Activated T-helper 2 cell treated with anti-CD3 and anti-CD28 coated beads, Interferon-gamma antibody, Interleukin-2, Interleukin-4, amounts not matched to agents 10 μg/mL and 5 μg/mL and 100 μg/mL, durations not matched to agents 14 hours and 24 hours and 36 hours (primary cell): ENCODE data around the gene UBQLN4. TPM values are rescaled to one million over a fixed set of nuclear protein-coding genes. Genes with fewer than 3 reads are reported as not detected.
"Not testable (repeated sequence)": the region's sequence is repeated elsewhere in the genome, so short reads cannot be mapped to it uniquely, and the experiment has no call there.

Source experiments
- DNase-seq: peaks from one replicate; pipeline ENCODE4 v3.0.0; 2021; ENCODE audit warnings: low spot score
- H3K27ac Mint-ChIP-seq: one replicate; pipeline ENCODE4 v1.8.0; 2021; ENCODE audit warnings: mixed read lengths
- H3K27me3 Mint-ChIP-seq: one replicate; pipeline ENCODE4 v1.8.0; 2021; ENCODE audit warnings: low read depth, mixed read lengths
- H3K36me3 Mint-ChIP-seq: one replicate; pipeline ENCODE4 v1.8.0; 2021; ENCODE audit warnings: low read depth, mixed read lengths
- H3K4me1 Mint-ChIP-seq: one replicate; pipeline ENCODE4 v1.8.0; 2021; ENCODE audit warnings: low read depth, mixed read lengths
- H3K4me3 Mint-ChIP-seq: one replicate; pipeline ENCODE4 v1.8.0; 2021; ENCODE audit warnings: low read depth, mild to moderate bottlenecking, moderate library complexity, mixed read lengths
- H3K9me3 Mint-ChIP-seq: one replicate; pipeline ENCODE4 v1.8.0; 2021; ENCODE audit warnings: mixed read lengths
- intact Hi-C: fragments of 100-400 bp; cut with micrococcal nuclease; formaldehyde crosslinking; loops from one replicate; pipeline ENCODE4 v1.15.1; 2023
- total RNA-seq: library from RNA; stranded (reverse); gene quantifications from 2 replicates; pipeline ENCODE4 v1.2.3, GENCODE V29; 2022

Gene UBQLN4
- total RNA-seq, 1 donor from 2014 or later, result 71.3 TPM

GRCh38 chr1:156077430-156077760 is 23.8 kb upstream of the UBQLN4 start:
- Mint-ChIP-seq H3K27me3 (peaks cover 44% of the 10 kb centered on the region), H3K4me1 (peaks cover 3% of the 10 kb centered on the region), H3K4me3 (no peak overlapping the region), H3K36me3 (no peaks in the 10 kb centered on the region), H3K9me3 (no peaks in the 10 kb centered on the region), H3K27ac (no peak overlapping the region)
- intact Hi-C loops, result no loop called here
- DNase-seq, result no peak

- no peaks in the 10 kb centered on the region for H3K36me3 Mint-ChIP-seq
- no peak overlapping the region for H3K27ac Mint-ChIP-seq
- H3K9me3 Mint-ChIP-seq, result no peaks in the 10 kb centered on the region
- peaks cover 43% of the 10 kb centered on the region for H3K27me3 Mint-ChIP-seq
- no peak overlapping the region for H3K4me3 Mint-ChIP-seq
- intact Hi-C loops, result no loop called here
- no peak for DNase-seq
- peaks cover 3% of the 10 kb centered on the region for H3K4me1 Mint-ChIP-seq
These were observed 23.2 kb upstream of the UBQLN4 start for GRCh38 chr1:156076609-156077429.

- intact Hi-C loops, result no loop called here
- Mint-ChIP-seq H3K9me3 (no peaks in the 10 kb centered on the region), H3K4me3 (no peak overlapping the region)
These were observed 22.2 kb upstream of the UBQLN4 start for GRCh38 chr1:156075775-156076204.

GRCh38 chr1:156075162-156075561 is 21.6 kb upstream of the UBQLN4 start:
- intact Hi-C loops, result no loop called here
- H3K4me1 Mint-ChIP-seq, result peaks cover 3% of the 10 kb centered on the region
- H3K9me3 Mint-ChIP-seq, result no peaks in the 10 kb centered on the region
- peaks cover 34% of the 10 kb centered on the region for H3K27me3 Mint-ChIP-seq
- no peak overlapping the region for H3K27ac Mint-ChIP-seq
- no peak for DNase-seq
- H3K4me3 Mint-ChIP-seq, result no peak overlapping the region
- no peaks in the 10 kb centered on the region for H3K36me3 Mint-ChIP-seq

More at GRCh38 chr1:156075775-156076204, 22.2 kb upstream of the UBQLN4 start:
- H3K36me3 Mint-ChIP-seq, result no peaks in the 10 kb centered on the region
- H3K4me1 Mint-ChIP-seq, result peaks cover 3% of the 10 kb centered on the region
- peaks cover 37% of the 10 kb centered on the region for H3K27me3 Mint-ChIP-seq
- no peak for DNase-seq
- no peak overlapping the region for H3K27ac Mint-ChIP-seq

GRCh38 chr1:156074661-156075060 is 21.1 kb upstream of the UBQLN4 start:
- peaks cover 3% of the 10 kb centered on the region for H3K4me1 Mint-ChIP-seq
- no peak overlapping the region for H3K27ac Mint-ChIP-seq
- DNase-seq, result no peak
- no peaks in the 10 kb centered on the region for H3K9me3 Mint-ChIP-seq
- no peaks in the 10 kb centered on the region for H3K36me3 Mint-ChIP-seq
- no peak overlapping the region for H3K4me3 Mint-ChIP-seq
- peaks cover 30% of the 10 kb centered on the region for H3K27me3 Mint-ChIP-seq
- intact Hi-C loops, result no loop called here

GRCh38 chr1:156073740-156074139 is 20.1 kb upstream of the UBQLN4 start:
- no peak overlapping the region for H3K27ac Mint-ChIP-seq
- intact Hi-C loops, result no loop called here
- no peaks in the 10 kb centered on the region for H3K36me3 Mint-ChIP-seq
- H3K4me3 Mint-ChIP-seq, result no peak overlapping the region
- DNase-seq, result no peak
- H3K9me3 Mint-ChIP-seq, result no peaks in the 10 kb centered on the region
- H3K4me1 Mint-ChIP-seq, result peaks cover 3% of the 10 kb centered on the region
- peaks cover 23% of the 10 kb centered on the region for H3K27me3 Mint-ChIP-seq

- no peak for DNase-seq
- no peak overlapping the region for H3K4me3 Mint-ChIP-seq
- no peaks in the 10 kb centered on the region for H3K36me3 Mint-ChIP-seq
- H3K27me3 Mint-ChIP-seq, result peaks cover 19% of the 10 kb centered on the region
- peaks cover 3% of the 10 kb centered on the region for H3K4me1 Mint-ChIP-seq
- intact Hi-C loops, result no loop called here
- no peaks in the 10 kb centered on the region for H3K9me3 Mint-ChIP-seq
- H3K27ac Mint-ChIP-seq, result no peak overlapping the region
These were observed 19.6 kb upstream of the UBQLN4 start for GRCh38 chr1:156073110-156073687.

- Mint-ChIP-seq H3K4me1 (peaks cover 3% of the 10 kb centered on the region), H3K27me3 (peaks cover 14% of the 10 kb centered on the region), H3K27ac (no peak overlapping the region), H3K36me3 (no peaks in the 10 kb centered on the region), H3K4me3 (no peak overlapping the region), H3K9me3 (no peaks in the 10 kb centered on the region)
- DNase-seq, result no peak
- intact Hi-C loops, result no loop called here
These were observed 18.7 kb upstream of the UBQLN4 start for GRCh38 chr1:156072251-156072650.

GRCh38 chr1:156071332-156071816 is 17.8 kb upstream of the UBQLN4 start:
- H3K4me3 Mint-ChIP-seq, DNase-seq, H3K36me3 Mint-ChIP-seq, H3K27ac Mint-ChIP-seq, H3K4me1 Mint-ChIP-seq, H3K9me3 Mint-ChIP-seq, intact Hi-C loops: not testable (repeated sequence)
- H3K27me3 Mint-ChIP-seq, result peaks cover 14% of the 10 kb centered on the region

GRCh38 chr1:156070548-156070947 is 16.9 kb upstream of the UBQLN4 start:
- Mint-ChIP-seq H3K27me3 (peaks cover 12% of the 10 kb centered on the region), H3K9me3 (no peaks in the 10 kb centered on the region), H3K4me1 (peaks cover 8% of the 10 kb centered on the region), H3K4me3 (no peak overlapping the region), H3K27ac (no peak overlapping the region), H3K36me3 (no peaks in the 10 kb centered on the region)
- DNase-seq, result no peak
- intact Hi-C loops, result no loop called here

- intact Hi-C loops, result loop anchor here (10.0 kb wide), 1 partner anchor 65 kb away; no protein-coding TSS in a partner anchor
- H3K4me1 Mint-ChIP-seq, result peaks cover 12% of the 10 kb centered on the region
- H3K27ac Mint-ChIP-seq, result no peak overlapping the region
- no peak overlapping the region for H3K4me3 Mint-ChIP-seq
- no peaks in the 10 kb centered on the region for H3K9me3 Mint-ChIP-seq
- H3K36me3 Mint-ChIP-seq, result no peaks in the 10 kb centered on the region
- peaks cover 8% of the 10 kb centered on the region for H3K27me3 Mint-ChIP-seq
- no peak for DNase-seq
These were observed 16.2 kb upstream of the UBQLN4 start for GRCh38 chr1:156069490-156070455.

GRCh38 chr1:156067262-156067661 is 13.7 kb upstream of the UBQLN4 start:
- H3K4me3 Mint-ChIP-seq, result no peak overlapping the region
- intact Hi-C loops, result loop anchor here (2.0 to 10.0 kb wide), 3 partner anchors 46 to 128 kb away; partner anchors contain the start of gene SSR2
- no peak for DNase-seq

More at GRCh38 chr1:156067262-156067661, 13.7 kb upstream of the UBQLN4 start:
- no peaks in the 10 kb centered on the region for H3K36me3 Mint-ChIP-seq
- H3K27ac Mint-ChIP-seq, result no peak overlapping the region
- H3K9me3 Mint-ChIP-seq, result no peaks in the 10 kb centered on the region
- H3K4me1 Mint-ChIP-seq, result peaks cover 12% of the 10 kb centered on the region
- peaks cover 3% of the 10 kb centered on the region for H3K27me3 Mint-ChIP-seq
